ENCODE measurements around the gene ALDH1B1.

The ALDH1B1 gene

GRCh38 chr9:38392235-38393127 is at the start of gene ALDH1B1:
Gene ALDH1B1 (plus strand): TSS chr9:38392702. CDS start chr9:38395749, 3,047 bp downstream.
- Histone ChIP-seq H2AFZ (ENCODE audit: low read length) (peak within 1 kb of the TSS; percentile 99), H3K4me3 (ENCODE audit: low read length, poor library complexity, severe bottlenecking) (peak within 1 kb of the TSS; percentile 97), H3K4me1 (ENCODE audit: insufficient read depth, low read length, poor library complexity, severe bottlenecking) (peaks cover 20% of the 10 kb centered on the region), H3K79me2 (ENCODE audit: insufficient read depth, low read length) (peaks cover 27% of the 10 kb centered on the region), H3K27me3 (ENCODE audit: insufficient read depth, low read length, poor library complexity, severe bottlenecking) (no peaks in the 10 kb centered on the region), H3K9me2 (replicated peaks; ENCODE audit: low read depth, low read length) (no peaks in the 10 kb centered on the region), H4K20me1 (ENCODE audit: insufficient read depth, low read length, poor library complexity, severe bottlenecking) (no peaks in the 10 kb centered on the region), H3F3A (ENCODE audit: low read depth) (no peaks in the 10 kb centered on the region), H3K9ac (ENCODE audit: low read depth, low read length, poor library complexity, severe bottlenecking) (peak within 1 kb of the TSS; percentile 89), H3K9me3 (ENCODE audit: insufficient read depth, low read depth, low read length) (no peaks in the 10 kb centered on the region), H3K4me2 (ENCODE audit: low read depth, low read length, poor library complexity, severe bottlenecking) (peak within 1 kb of the TSS; percentile 98), H3K36me3 (ENCODE audit: insufficient read depth, low read length) (peaks cover 16% of the 10 kb centered on the region; the same call in 1 of the 2 replicates)
- no peak for TF ChIP-seq EZH2phosphoT487 (IDR thresholded peaks at IDR 0.05; ENCODE audit: borderline replicate concordance)
- TF ChIP-seq, protein P1, sequence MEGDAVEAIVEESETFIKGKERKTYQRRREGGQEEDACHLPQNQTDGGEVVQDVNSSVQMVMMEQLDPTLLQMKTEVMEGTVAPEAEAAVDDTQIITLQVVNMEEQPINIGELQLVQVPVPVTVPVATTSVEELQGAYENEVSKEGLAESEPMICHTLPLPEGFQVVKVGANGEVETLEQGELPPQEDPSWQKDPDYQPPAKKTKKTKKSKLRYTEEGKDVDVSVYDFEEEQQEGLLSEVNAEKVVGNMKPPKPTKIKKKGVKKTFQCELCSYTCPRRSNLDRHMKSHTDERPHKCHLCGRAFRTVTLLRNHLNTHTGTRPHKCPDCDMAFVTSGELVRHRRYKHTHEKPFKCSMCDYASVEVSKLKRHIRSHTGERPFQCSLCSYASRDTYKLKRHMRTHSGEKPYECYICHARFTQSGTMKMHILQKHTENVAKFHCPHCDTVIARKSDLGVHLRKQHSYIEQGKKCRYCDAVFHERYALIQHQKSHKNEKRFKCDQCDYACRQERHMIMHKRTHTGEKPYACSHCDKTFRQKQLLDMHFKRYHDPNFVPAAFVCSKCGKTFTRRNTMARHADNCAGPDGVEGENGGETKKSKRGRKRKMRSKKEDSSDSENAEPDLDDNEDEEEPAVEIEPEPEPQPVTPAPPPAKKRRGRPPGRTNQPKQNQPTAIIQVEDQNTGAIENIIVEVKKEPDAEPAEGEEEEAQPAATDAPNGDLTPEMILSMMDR (conservative IDR thresholded peaks at IDR 0.05; ENCODE audit: low read length), result peak; percentile 48

- Histone ChIP-seq H3K9me3 (ENCODE audit: insufficient read depth, low read depth, low read length) (no peaks in the 10 kb centered on the region), H2AFZ (ENCODE audit: low read length) (no peak overlapping the region)
- TF ChIP-seq, protein P1 (conservative IDR thresholded peaks at IDR 0.05; ENCODE audit: low read length), result no peak
- no peak for TF ChIP-seq EZH2phosphoT487 (IDR thresholded peaks at IDR 0.05; ENCODE audit: borderline replicate concordance)
Measured at GRCh38 chr9:38343037-38343436, 49.5 kb upstream of the ALDH1B1 start.

GRCh38 chr9:38343552-38343951 is 49.0 kb upstream of the ALDH1B1 start:
- Histone ChIP-seq H3F3A (ENCODE audit: low read depth) (no peaks in the 10 kb centered on the region), H3K4me1 (ENCODE audit: insufficient read depth, low read length, poor library complexity, severe bottlenecking) (no peaks in the 10 kb centered on the region), H3K27me3 (ENCODE audit: insufficient read depth, low read length, poor library complexity, severe bottlenecking) (no peaks in the 10 kb centered on the region), H3K9me2 (replicated peaks; ENCODE audit: low read depth, low read length) (no peaks in the 10 kb centered on the region), H3K9me3 (ENCODE audit: insufficient read depth, low read depth, low read length) (no peaks in the 10 kb centered on the region), H3K79me2 (ENCODE audit: insufficient read depth, low read length) (no peaks in the 10 kb centered on the region), H4K20me1 (ENCODE audit: insufficient read depth, low read length, poor library complexity, severe bottlenecking) (no peaks in the 10 kb centered on the region), H3K4me2 (ENCODE audit: low read depth, low read length, poor library complexity, severe bottlenecking) (no peak overlapping the region), H3K36me3 (ENCODE audit: insufficient read depth, low read length) (no peaks in the 10 kb centered on the region), H2AFZ (ENCODE audit: low read length) (no peak overlapping the region), H3K9ac (ENCODE audit: low read depth, low read length, poor library complexity, severe bottlenecking) (no peak overlapping the region), H3K4me3 (ENCODE audit: low read length, poor library complexity, severe bottlenecking) (no peak overlapping the region)
- TF ChIP-seq EZH2phosphoT487 (IDR thresholded peaks at IDR 0.05; ENCODE audit: borderline replicate concordance), result no peak
- TF ChIP-seq, protein P1 (conservative IDR thresholded peaks at IDR 0.05; ENCODE audit: low read length), result no peak

More at GRCh38 chr9:38343037-38343436, 49.5 kb upstream of the ALDH1B1 start:
- Histone ChIP-seq H3K4me1 (ENCODE audit: insufficient read depth, low read length, poor library complexity, severe bottlenecking) (no peaks in the 10 kb centered on the region), H3K27me3 (ENCODE audit: insufficient read depth, low read length, poor library complexity, severe bottlenecking) (no peaks in the 10 kb centered on the region), H3K79me2 (ENCODE audit: insufficient read depth, low read length) (no peaks in the 10 kb centered on the region), H3K9me2 (replicated peaks; ENCODE audit: low read depth, low read length) (no peaks in the 10 kb centered on the region), H3F3A (ENCODE audit: low read depth) (no peaks in the 10 kb centered on the region), H4K20me1 (ENCODE audit: insufficient read depth, low read length, poor library complexity, severe bottlenecking) (no peaks in the 10 kb centered on the region), H3K4me2 (ENCODE audit: low read depth, low read length, poor library complexity, severe bottlenecking) (no peak overlapping the region), H3K4me3 (ENCODE audit: low read length, poor library complexity, severe bottlenecking) (no peak overlapping the region), H3K36me3 (ENCODE audit: insufficient read depth, low read length) (no peaks in the 10 kb centered on the region), H3K9ac (ENCODE audit: low read depth, low read length, poor library complexity, severe bottlenecking) (no peak overlapping the region)
